HepG2 (cell line): ENCODE measurements around the gene BCAM. TPM values are rescaled to one million over a fixed set of nuclear protein-coding genes. Genes with fewer than 3 reads are reported as not detected.

Source experiments
- ATAC-seq: fragments of 200-7000 bp; cut with Tn5 transposase; 3 replicates; pipeline ENCODE4 v1.9.1; 2020; ENCODE audit warnings: mild to moderate bottlenecking, moderate library complexity
- BruUV-seq: library from RNA; stranded (reverse); fragments of 400-500 nt; replicated peaks from 2 replicates; lab custom pipeline; 2021; lab: Mats Ljungman, UMichigan
- CTCF ChIA-PET: fragments of 300-600 bp; formaldehyde crosslinking; extraction: SDS; loops from one replicate; lab custom pipeline; 2021; ENCODE audit warnings: low total read pairs, inconsistent platforms, low intra/inter-chr PET ratio; lab: Yijun Ruan, JAX
- POLR2A ChIA-PET: fragments of 350-600 bp; sonication (Branson Sonifier 250); formaldehyde crosslinking; loops from one replicate; lab custom pipeline; 2020; ENCODE audit warnings: antibody characterized with exemption, inconsistent platforms; lab: Yijun Ruan, JAX
- DNase-seq: peaks from one replicate; pipeline ENCODE4 v3.0.0-alpha.2; 2015; ENCODE audit warnings: low spot score
- FAIRE-seq: peaks from 3 replicates; lab custom pipeline; 2011; peaks lifted over from hg19 to GRCh38; lab: Jason Lieb, UNC
- H2AFZ ChIP-seq: one replicate; pipeline ENCODE4 v1.6.1; 2011; ENCODE audit warnings: low read length, inconsistent platforms
- H3K27ac ChIP-seq: fragments of 300-600 bp; 3 replicates; pipeline ENCODE4 v1.8.0; 2011; ENCODE audit warnings: mixed run types, mild to moderate bottlenecking, mixed read lengths, low read length, inconsistent platforms; ENCODE audit not compliant: insufficient read depth; ENCODE audit errors: extremely low read length
- H3K27me3 ChIP-seq, 2 experiments: fragments of 200-600 bp in 1 of 2; 2 replicates in 1 of 2; 3 replicates in 1 of 2; pipeline versions ENCODE4 v1.6.0 to v1.8.0; 2011; ENCODE audit warnings: low read length in 2 of 2, mild to moderate bottlenecking in 2 of 2, moderate library complexity in 2 of 2, inconsistent platforms in 1 of 2; ENCODE audit not compliant: insufficient read depth in 2 of 2, control insufficient read depth in 1 of 2
- H3K36me3 ChIP-seq, 2 experiments: fragments of 200-600 bp in 1 of 2; replicated peaks in 1 of 2; 2 replicates in 1 of 2; 3 replicates in 1 of 2; pipeline versions ENCODE4 v1.5.1 to v1.8.0; 2011; ENCODE audit warnings: low read length in 2 of 2, inconsistent platforms in 1 of 2; ENCODE audit not compliant: insufficient read depth in 2 of 2, control insufficient read depth in 1 of 2
- H3K4me1 ChIP-seq: 2 replicates; pipeline ENCODE4 v1.5.1; 2012; ENCODE audit warnings: low read length, inconsistent platforms; ENCODE audit not compliant: insufficient read depth
- H3K4me2 ChIP-seq: 2 replicates; pipeline ENCODE4 v1.6.0; 2011; ENCODE audit warnings: low read depth, low read length, inconsistent platforms
- H3K4me3 ChIP-seq, 3 experiments: fragments of 200-600 bp in 1 of 3; sonication (generic), shearing (Covaris generic) in 1 of 3; replicated peaks in 1 of 3; 2 replicates each; pipeline ENCODE4 v1.5.1; 2011 to 2016; ENCODE audit warnings: low read length in 3 of 3, inconsistent platforms in 2 of 3, low read depth in 2 of 3, mild to moderate bottlenecking in 2 of 3, control low read depth in 1 of 3, mixed read lengths in 1 of 3; ENCODE audit not compliant: insufficient read depth in 1 of 3
- H3K79me2 ChIP-seq: one replicate; pipeline ENCODE4 v1.6.1; 2011; ENCODE audit warnings: low read length, inconsistent platforms; ENCODE audit not compliant: insufficient read depth
- H3K9ac ChIP-seq: 2 replicates; pipeline ENCODE4 v1.6.0; 2011; ENCODE audit warnings: mild to moderate bottlenecking, low read depth, low read length, inconsistent platforms; ENCODE audit not compliant: insufficient read depth
- H3K9me3 ChIP-seq: 2 replicates; pipeline ENCODE4 v1.5.1; 2012; ENCODE audit warnings: mild to moderate bottlenecking, low read length
- H4K20me1 ChIP-seq: 2 replicates; pipeline ENCODE4 v1.6.0; 2011; ENCODE audit warnings: inconsistent platforms, mild to moderate bottlenecking, low read length, moderate library complexity; ENCODE audit not compliant: insufficient read depth
- ARNT ChIP-seq: fragments of 450-650 bp; IDR thresholded peaks from 2 replicates; pipeline ENCODE4 v1.6.1; 2017
- CENPBD1 ChIP-seq: sonication (generic); formaldehyde crosslinking; IDR thresholded peaks from 2 replicates; pipeline ENCODE4 v1.8.0; 2022; ENCODE audit warnings: missing genetic modification reagents, low read depth, mild to moderate bottlenecking, borderline replicate concordance
- GTF3A ChIP-seq: sonication (generic); formaldehyde crosslinking; conservative IDR thresholded peaks from 2 replicates; pipeline ENCODE4 v1.4.0; 2020; ENCODE audit warnings: mild to moderate bottlenecking, missing genetic modification reagents
- HNRNPK ChIP-seq: fragments of 200-400 bp; formaldehyde crosslinking; IDR thresholded peaks from 2 replicates; pipeline ENCODE4 v1.6.1; 2018; ENCODE audit warnings: low read length, low read depth, moderate library complexity, mild to moderate bottlenecking; ENCODE audit not compliant: poor library complexity, severe bottlenecking
- IKZF4 ChIP-seq: sonication (generic); formaldehyde crosslinking; IDR thresholded peaks from 2 replicates; pipeline ENCODE4 v1.5.1; 2020; ENCODE audit warnings: borderline replicate concordance, mild to moderate bottlenecking, low read depth, missing genetic modification reagents; ENCODE audit errors: not compliant biosample characterization
- LCORL ChIP-seq, 2 experiments: fragments of 450-650 bp in 1 of 2; sonication (generic) in 1 of 2; formaldehyde crosslinking in 1 of 2; IDR thresholded peaks; 2 replicates each; pipeline versions ENCODE4 v1.5.0 to v1.6.1; 2017 to 2020; ENCODE audit warnings: antibody characterized with exemption in 1 of 2, missing genetic modification reagents in 1 of 2
- MTF1 ChIP-seq: sonication (generic); formaldehyde crosslinking; IDR thresholded peaks from 2 replicates; pipeline ENCODE4 v1.5.0; 2020; ENCODE audit warnings: missing genetic modification reagents
- NCOA2 ChIP-seq: sonication (generic); formaldehyde crosslinking; IDR thresholded peaks from 2 replicates; pipeline ENCODE4 v1.8.0; 2022; ENCODE audit warnings: inconsistent platforms
- SOX13 ChIP-seq, 3 experiments: fragments of 450-650 bp in 1 of 3; sonication (generic) in 1 of 3; formaldehyde crosslinking in 1 of 3; IDR thresholded peaks in 2 of 3; conservative IDR thresholded peaks in 1 of 3; 2 replicates each; pipeline versions ENCODE4 v1.5.0 to v1.6.1; 2016 to 2020; ENCODE audit warnings: antibody characterized with exemption in 1 of 3, mild to moderate bottlenecking in 1 of 3, missing compliant biosample characterization in 1 of 3, missing genetic modification reagents in 1 of 3, moderate library complexity in 1 of 3
- ZBTB7B ChIP-seq: sonication (generic); formaldehyde crosslinking; IDR thresholded peaks from 2 replicates; pipeline ENCODE4 v1.4.0; 2020; ENCODE audit warnings: missing genetic modification reagents
- ZFX ChIP-seq: sonication (generic); formaldehyde crosslinking; IDR thresholded peaks from 2 replicates; pipeline ENCODE4 v1.4.0; 2020; ENCODE audit warnings: mild to moderate bottlenecking, low read depth, missing genetic modification reagents, moderate library complexity
- ZMAT3 ChIP-seq: sonication (generic); formaldehyde crosslinking; conservative IDR thresholded peaks from 2 replicates; pipeline ENCODE4 v1.7.0; 2021; ENCODE audit warnings: missing genetic modification reagents
- ZNF12 ChIP-seq: sonication (generic); formaldehyde crosslinking; IDR thresholded peaks from 2 replicates; pipeline ENCODE4 v1.5.0; 2020; ENCODE audit warnings: missing genetic modification reagents
- ZNF567 ChIP-seq: sonication (generic); formaldehyde crosslinking; IDR thresholded peaks from 2 replicates; pipeline ENCODE4 v1.8.1; 2023; ENCODE audit warnings: mild to moderate bottlenecking, missing genetic modification reagents, borderline replicate concordance
- ZNF607 ChIP-seq: sonication (generic); formaldehyde crosslinking; IDR thresholded peaks from 2 replicates; pipeline ENCODE4 v1.5.1; 2020; ENCODE audit warnings: missing genetic modification reagents, mild to moderate bottlenecking, borderline replicate concordance
- ZNF790 ChIP-seq: sonication (generic); formaldehyde crosslinking; IDR thresholded peaks from 2 replicates; pipeline ENCODE4 v1.8.0; 2022; ENCODE audit warnings: missing genetic modification reagents, mild to moderate bottlenecking, borderline replicate concordance
- ZSCAN9 ChIP-seq: IDR thresholded peaks from 2 replicates; pipeline ENCODE4 v1.6.1; 2016; ENCODE audit warnings: borderline replicate concordance
- WGBS: methylation state at CpG from one replicate; pipeline ENCODE4 v1.1.6; 2017; ENCODE audit warnings: low lambda C conversion rate; 5-methylcytosine and 5-hydroxymethylcytosine counted together
- in situ Hi-C: cut with HindIII; loops from 2 replicates; pipeline ENCODE4 v1.10.0; 2017; ENCODE audit warnings: low pct_unique_long_range_greater_than_20kb; ENCODE audit not compliant: extremely low pct_ligation_motif_present
- intact Hi-C: fragments of 100-400 bp; cut with micrococcal nuclease; formaldehyde crosslinking; loops from one replicate; pipeline ENCODE4 v1.10.0; 2022; ENCODE audit not compliant: unreplicated experiment
- polyA plus RNA-seq, 8 experiments: library from polyadenylated mRNA; depleted of rRNA in 3 of 8; stranded (reverse) in 7 of 8; unstranded in 1 of 8; fragments of >200 nt; fragmentation: Illumina TruSeq in 4 of 8; extraction: Trizol in 4 of 8; gene quantifications; 2 replicates each; pipeline versions ENCODE4 v1.2.1 to v1.2.3, GENCODE V29; 2011 to 2016; ENCODE audit warnings: low read depth in 4 of 8, missing spikeins in 1 of 8, mixed read lengths in 1 of 8; ENCODE audit not compliant: insufficient read depth in 1 of 8
- total RNA-seq, 5 experiments: library from RNA; depleted of rRNA; stranded (reverse); fragments of >200 nt; fragmentation: Illumina TruSeq; extraction: Trizol; gene quantifications; 2 replicates each; pipeline ENCODE4 v1.2.3, GENCODE V29; 2016; ENCODE audit warnings: low read depth in 1 of 5
- TF ChIP-seq, protein P1 (sequence below): sonication (generic); formaldehyde crosslinking; IDR thresholded peaks from 2 replicates; pipeline ENCODE4 v1.5.0; 2020; ENCODE audit warnings: mild to moderate bottlenecking, missing genetic modification reagents, borderline replicate concordance

BCAM gene
- total and polyA plus RNA-seq, 2 of the 13 experiments (the other 11 are each of a cell fraction or from before 2014, with no cell fraction given), result 51.2 to 62.7 TPM

DNA sequence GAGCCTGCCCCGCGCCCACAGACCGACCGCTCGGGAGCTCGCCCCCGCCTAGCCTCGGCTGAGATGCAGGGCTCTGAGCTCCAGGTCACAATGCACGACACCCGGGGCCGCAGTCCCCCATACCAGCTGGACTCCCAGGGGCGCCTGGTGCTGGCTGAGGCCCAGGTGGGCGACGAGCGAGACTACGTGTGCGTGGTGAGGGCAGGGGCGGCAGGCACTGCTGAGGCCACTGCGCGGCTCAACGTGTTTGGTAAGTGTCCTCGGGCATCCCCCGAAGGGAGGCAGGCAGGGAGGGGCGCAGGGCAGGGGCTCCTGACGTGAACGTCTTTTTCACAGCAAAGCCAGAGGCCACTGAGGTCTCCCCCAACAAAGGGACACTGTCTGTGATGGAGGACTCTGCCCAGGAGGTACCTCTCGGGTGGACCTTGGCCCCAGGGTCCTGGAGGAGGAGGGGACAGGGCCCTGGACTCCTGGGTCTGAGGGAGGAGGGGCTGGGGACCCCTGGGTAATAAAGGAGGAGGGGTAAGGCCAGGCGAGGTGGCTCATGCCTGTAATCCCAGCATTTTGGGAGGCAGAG lies 3.3 kb downstream of the BCAM start:
- ChIA-PET POLR2A (interaction anchor here (1.0 to 3.3 kb wide), 2 partner anchors 10 to 27 kb away, joined by 4 to 18 read pairs; no protein-coding TSS in a partner anchor), CTCF (no interaction called here)
- peak overlapping the region; percentile 83 for H3K4me2 ChIP-seq
- FAIRE-seq, result peak; percentile 15
- H3K4me3 ChIP-seq, result peak overlapping the region in 2 of 3 experiments; percentile 6 to 62; a peak in 2 of 6 replicates
- DNase-seq, result peak; percentile 64
- ATAC-seq, result no peak
- H3K79me2 ChIP-seq, result peaks cover 21% of the 10 kb centered on the region
- H2AFZ ChIP-seq, result no peak overlapping the region
- H4K20me1 ChIP-seq, result 0 out of 2 replicates have a peak, but pooled peaks cover 8% of the 10 kb centered on the region
- intact Hi-C loops (loop anchor here (1.0 kb wide), 1 partner anchor 11 kb away; no protein-coding TSS in a partner anchor), in situ Hi-C loops (no loop called here)
- no TSS peak for BruUV-seq
- peak overlapping the region; percentile 49 for H3K9ac ChIP-seq
- WGBS, result 23% methylated on average over 14 of the region's 28 CpGs
- peak overlapping the region; percentile 67 for H3K27ac ChIP-seq
- H3K4me1 ChIP-seq, result peaks cover 60% of the 10 kb centered on the region
- H3K36me3 ChIP-seq, result peaks cover 8 to 33% of the 10 kb centered on the region in 2 experiments
- H3K27me3 ChIP-seq, result no peaks in the 10 kb centered on the region; a peak in 1 of 5 replicates
- no peaks in the 10 kb centered on the region for H3K9me3 ChIP-seq
- TF ChIP-seq ARNT (no peak), ZBTB7B (CRISPR knock-in tag) (peak; percentile 95), ZNF567 (CRISPR knock-in tag) (no peak), LCORL (IDR thresholded peaks at IDR 0.05) (no peak), LCORL (CRISPR knock-in tag; IDR thresholded peaks at IDR 0.05) (peak; percentile 79; the same call in 1 of the 2 replicates), GTF3A (no peak), ZFX (CRISPR knock-in tag) (peak; percentile 34), ZNF12 (no peak), CENPBD1 (CRISPR knock-in tag) (no peak), ZSCAN9 (no peak), NCOA2 (CRISPR knock-in tag) (peak; percentile 53; the same call in 1 of the 2 replicates), SOX13 (IDR thresholded peaks at IDR 0.05) (no peak), SOX13 (CRISPR knock-in tag; conservative IDR thresholded peaks at IDR 0.05 in 1 of 2, IDR thresholded peaks at IDR 0.05 in 1 of 2) (peak in 1 of 2 experiments; percentile 77; a peak in 2 of 4 replicates), ZMAT3 (0 out of 2 replicates have a peak, but pooled peaks have one; percentile 15), ZNF790 (CRISPR knock-in tag) (no peak), ZNF607 (CRISPR knock-in tag) (no peak), HNRNPK (no peak), IKZF4 (no peak), MTF1 (CRISPR knock-in tag) (no peak)
- TF ChIP-seq, protein P1, sequence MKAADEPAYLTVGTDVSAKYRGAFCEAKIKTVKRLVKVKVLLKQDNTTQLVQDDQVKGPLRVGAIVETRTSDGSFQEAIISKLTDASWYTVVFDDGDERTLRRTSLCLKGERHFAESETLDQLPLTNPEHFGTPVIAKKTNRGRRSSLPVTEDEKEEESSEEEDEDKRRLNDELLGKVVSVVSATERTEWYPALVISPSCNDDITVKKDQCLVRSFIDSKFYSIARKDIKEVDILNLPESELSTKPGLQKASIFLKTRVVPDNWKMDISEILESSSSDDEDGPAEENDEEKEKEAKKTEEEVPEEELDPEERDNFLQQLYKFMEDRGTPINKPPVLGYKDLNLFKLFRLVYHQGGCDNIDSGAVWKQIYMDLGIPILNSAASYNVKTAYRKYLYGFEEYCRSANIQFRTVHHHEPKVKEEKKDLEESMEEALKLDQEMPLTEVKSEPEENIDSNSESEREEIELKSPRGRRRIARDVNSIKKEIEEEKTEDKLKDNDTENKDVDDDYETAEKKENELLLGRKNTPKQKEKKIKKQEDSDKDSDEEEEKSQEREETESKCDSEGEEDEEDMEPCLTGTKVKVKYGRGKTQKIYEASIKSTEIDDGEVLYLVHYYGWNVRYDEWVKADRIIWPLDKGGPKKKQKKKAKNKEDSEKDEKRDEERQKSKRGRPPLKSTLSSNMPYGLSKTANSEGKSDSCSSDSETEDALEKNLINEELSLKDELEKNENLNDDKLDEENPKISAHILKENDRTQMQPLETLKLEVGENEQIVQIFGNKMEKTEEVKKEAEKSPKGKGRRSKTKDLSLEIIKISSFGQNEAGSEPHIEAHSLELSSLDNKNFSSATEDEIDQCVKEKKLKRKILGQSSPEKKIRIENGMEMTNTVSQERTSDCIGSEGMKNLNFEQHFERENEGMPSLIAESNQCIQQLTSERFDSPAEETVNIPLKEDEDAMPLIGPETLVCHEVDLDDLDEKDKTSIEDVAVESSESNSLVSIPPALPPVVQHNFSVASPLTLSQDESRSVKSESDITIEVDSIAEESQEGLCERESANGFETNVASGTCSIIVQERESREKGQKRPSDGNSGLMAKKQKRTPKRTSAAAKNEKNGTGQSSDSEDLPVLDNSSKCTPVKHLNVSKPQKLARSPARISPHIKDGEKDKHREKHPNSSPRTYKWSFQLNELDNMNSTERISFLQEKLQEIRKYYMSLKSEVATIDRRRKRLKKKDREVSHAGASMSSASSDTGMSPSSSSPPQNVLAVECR (CRISPR knock-in tag), result peak; percentile 48; the same call in 1 of the 2 replicates
